Measurements from ENCODE around the gene C2CD2.

- TF ChIP-seq POLR2AphosphoS5 (IDR thresholded peaks at IDR 0.05) (no peak), POLR2A (IDR thresholded peaks at IDR 0.05) (no peak), CTCF (IDR thresholded peaks at IDR 0.05) (no peak)
These were observed 25.1 kb downstream of the C2CD2 start for GRCh38 chr21:41928621-41929220.

Measured in suprapubic skin (tissue), 4 donors.